HG02981 (cell line): ENCODE results near the gene PXDC1.

Source experiments
- ATAC-seq: cut with Tn5 transposase; IDR thresholded peaks from one replicate; pipeline ENCODE4 v1.9.1; 2021; ENCODE audit warnings: mild to moderate bottlenecking, moderate library complexity; ENCODE audit not compliant: unreplicated experiment

PXDC1 gene

GRCh38 chr6:3748208-3749066 is 3.1 kb downstream of the PXDC1 start:
- no peak for ATAC-seq

GRCh38 chr6:3747100-3747737 is 4.3 kb downstream of the PXDC1 start:
- ATAC-seq = no peak

GRCh38 chr6:3746696-3747095 is 4.8 kb downstream of the PXDC1 start:
- no peak for ATAC-seq

- ATAC-seq = peak; percentile 56
Measured at GRCh38 chr6:3746119-3746691, 5.3 kb downstream of the PXDC1 start.

GRCh38 chr6:3745566-3746118 is 5.9 kb downstream of the PXDC1 start:
- ATAC-seq = no peak

GRCh38 chr6:3744901-3745470 is 6.5 kb downstream of the PXDC1 start:
- ATAC-seq = no peak

- no peak for ATAC-seq
Measured at GRCh38 chr6:3744211-3744900, 7.2 kb downstream of the PXDC1 start.

- no peak for ATAC-seq
Measured at GRCh38 chr6:3743541-3743940, 8.0 kb downstream of the PXDC1 start.

- peak; percentile 45 for ATAC-seq
Measured at GRCh38 chr6:3742426-3743344, 8.8 kb downstream of the PXDC1 start.

- ATAC-seq = no peak
Measured at GRCh38 chr6:3742076-3742425, 9.5 kb downstream of the PXDC1 start.

GRCh38 chr6:3741477-3741871 is 10.0 kb downstream of the PXDC1 start:
- no peak for ATAC-seq

GRCh38 chr6:3740551-3741476 is 10.7 kb downstream of the PXDC1 start:
- no peak for ATAC-seq

GRCh38 chr6:3739311-3739897 is 12.1 kb downstream of the PXDC1 start:
- ATAC-seq = no peak

- no peak for ATAC-seq
Measured at GRCh38 chr6:3738381-3739131, 13.0 kb downstream of the PXDC1 start.

- ATAC-seq = no peak
Measured at GRCh38 chr6:3737831-3738210, 13.7 kb downstream of the PXDC1 start.

GRCh38 chr6:3737149-3737830 is 14.2 kb downstream of the PXDC1 start:
- no peak for ATAC-seq

GRCh38 chr6:3735029-3735605 is 16.4 kb downstream of the PXDC1 start:
- no peak for ATAC-seq
